ENCODE measurements around the gene HUNK.

DNA sequence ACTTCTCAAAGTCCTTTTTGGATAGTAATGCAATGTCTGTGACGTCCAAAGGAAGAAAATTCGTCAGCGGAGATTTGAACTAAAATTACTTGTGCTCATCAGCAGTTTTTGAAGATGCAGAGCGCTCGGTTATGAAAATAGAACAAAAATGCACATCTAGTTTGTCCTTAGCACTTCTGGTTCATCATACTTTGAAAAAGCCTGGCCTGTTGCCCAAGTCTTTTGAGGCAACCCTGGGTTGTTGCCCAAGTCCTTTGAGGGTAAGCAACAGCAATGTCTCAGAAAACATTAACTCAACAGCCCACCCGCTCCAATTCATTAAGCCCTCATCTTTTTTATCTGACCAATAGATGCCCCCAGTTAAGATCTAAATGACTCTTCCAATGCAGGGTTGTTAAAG, 91.9 kb downstream of the HUNK start:
- TF ChIP-seq, protein P1, sequence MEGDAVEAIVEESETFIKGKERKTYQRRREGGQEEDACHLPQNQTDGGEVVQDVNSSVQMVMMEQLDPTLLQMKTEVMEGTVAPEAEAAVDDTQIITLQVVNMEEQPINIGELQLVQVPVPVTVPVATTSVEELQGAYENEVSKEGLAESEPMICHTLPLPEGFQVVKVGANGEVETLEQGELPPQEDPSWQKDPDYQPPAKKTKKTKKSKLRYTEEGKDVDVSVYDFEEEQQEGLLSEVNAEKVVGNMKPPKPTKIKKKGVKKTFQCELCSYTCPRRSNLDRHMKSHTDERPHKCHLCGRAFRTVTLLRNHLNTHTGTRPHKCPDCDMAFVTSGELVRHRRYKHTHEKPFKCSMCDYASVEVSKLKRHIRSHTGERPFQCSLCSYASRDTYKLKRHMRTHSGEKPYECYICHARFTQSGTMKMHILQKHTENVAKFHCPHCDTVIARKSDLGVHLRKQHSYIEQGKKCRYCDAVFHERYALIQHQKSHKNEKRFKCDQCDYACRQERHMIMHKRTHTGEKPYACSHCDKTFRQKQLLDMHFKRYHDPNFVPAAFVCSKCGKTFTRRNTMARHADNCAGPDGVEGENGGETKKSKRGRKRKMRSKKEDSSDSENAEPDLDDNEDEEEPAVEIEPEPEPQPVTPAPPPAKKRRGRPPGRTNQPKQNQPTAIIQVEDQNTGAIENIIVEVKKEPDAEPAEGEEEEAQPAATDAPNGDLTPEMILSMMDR (IDR thresholded peaks at IDR 0.05; ENCODE audit: low read length), result no peak
- TF ChIP-seq EZH2 (optimal IDR thresholded peaks at IDR 0.05; ENCODE audit: low read depth, low read length), result no peak

Data from MM.1S (cell line).